Measurements from ENCODE around the gene GRIK4. TPM values are rescaled to one million over a fixed set of nuclear protein-coding genes. Genes with fewer than 3 reads are reported as not detected.

Gene GRIK4
- polyA plus RNA-seq, 2 donors: 0.09 to 0.12 TPM

- H3K4me3 ChIP-seq (ENCODE audit: low read depth in 1 of 2, low read length in 2 of 2): no peak overlapping the region
- H3K27me3 ChIP-seq (ENCODE audit: control insufficient read depth in 1 of 2, insufficient read depth in 2 of 2, low read length in 2 of 2): no peaks in the 10 kb centered on the region
- 85 to 89% methylated on average over 2 of the region's 2 CpGs for WGBS, 2 donors
- no peak overlapping the region for H3K27ac ChIP-seq (ENCODE audit: low read depth in 2 of 2, low read length in 1 of 2)
- H3K9me3 ChIP-seq (ENCODE audit: control insufficient read depth in 2 of 2, insufficient read depth in 1 of 2, low read depth in 1 of 2, low read length in 1 of 2): no peaks in the 10 kb centered on the region
- H3K4me1 ChIP-seq (ENCODE audit: control insufficient read depth in 2 of 2, insufficient read depth in 2 of 2, low read length in 1 of 2): no peaks in the 10 kb centered on the region
- no peaks in the 10 kb centered on the region for H3K36me3 ChIP-seq (ENCODE audit: control insufficient read depth in 2 of 2, insufficient read depth in 2 of 2, low read length in 1 of 2)
Measured at GRCh38 chr11:120810251-120810650, 298.7 kb downstream of the GRIK4 start.

DNA sequence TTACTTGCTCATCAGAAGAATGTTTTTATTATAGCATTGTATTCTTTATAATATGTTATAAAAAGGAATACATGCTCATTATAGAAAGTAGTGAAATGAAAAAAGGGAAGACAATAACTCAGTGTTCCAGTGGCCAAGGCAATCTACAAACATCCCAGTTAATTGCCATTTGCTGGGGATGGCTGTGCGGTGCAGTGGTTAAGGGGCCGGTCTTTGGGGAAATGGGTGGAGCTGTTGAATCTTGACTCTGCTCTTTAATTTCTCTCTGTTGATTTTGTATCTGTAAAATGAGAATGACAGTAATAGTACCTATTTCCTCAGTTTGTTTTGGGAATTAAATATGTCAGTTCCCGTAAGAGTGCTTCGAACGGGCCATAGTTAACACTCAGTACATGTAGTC is 299.7 kb downstream of the GRIK4 start:
- 94% methylated on average over 5 of the region's 5 CpGs for WGBS, 2 donors
- no peaks in the 10 kb centered on the region for H3K36me3 ChIP-seq (ENCODE audit: control insufficient read depth in 2 of 2, insufficient read depth in 2 of 2, low read length in 1 of 2)
- no peak overlapping the region for H3K4me3 ChIP-seq (ENCODE audit: low read depth in 1 of 2, low read length in 2 of 2)
- no peaks in the 10 kb centered on the region for H3K4me1 ChIP-seq (ENCODE audit: control insufficient read depth in 2 of 2, insufficient read depth in 2 of 2, low read length in 1 of 2)
- no peaks in the 10 kb centered on the region for H3K27me3 ChIP-seq (ENCODE audit: control insufficient read depth in 1 of 2, insufficient read depth in 2 of 2, low read length in 2 of 2)
- H3K9me3 ChIP-seq (ENCODE audit: control insufficient read depth in 2 of 2, insufficient read depth in 1 of 2, low read depth in 1 of 2, low read length in 1 of 2): no peaks in the 10 kb centered on the region
- H3K27ac ChIP-seq (ENCODE audit: low read depth in 2 of 2, low read length in 1 of 2): no peak overlapping the region

GRCh38 chr11:120811731-120812130 is 300.2 kb downstream of the GRIK4 start:
- no peak overlapping the region for H3K27ac ChIP-seq (ENCODE audit: low read depth in 2 of 2, low read length in 1 of 2)
- H3K36me3 ChIP-seq (ENCODE audit: control insufficient read depth in 2 of 2, insufficient read depth in 2 of 2, low read length in 1 of 2): no peaks in the 10 kb centered on the region
- H3K4me1 ChIP-seq (ENCODE audit: control insufficient read depth in 2 of 2, insufficient read depth in 2 of 2, low read length in 1 of 2): no peaks in the 10 kb centered on the region
- no peak overlapping the region for H3K4me3 ChIP-seq (ENCODE audit: low read depth in 1 of 2, low read length in 2 of 2)
- H3K9me3 ChIP-seq (ENCODE audit: control insufficient read depth in 2 of 2, insufficient read depth in 1 of 2, low read depth in 1 of 2, low read length in 1 of 2): no peaks in the 10 kb centered on the region
- H3K27me3 ChIP-seq (ENCODE audit: control insufficient read depth in 1 of 2, insufficient read depth in 2 of 2, low read length in 2 of 2): no peaks in the 10 kb centered on the region
- WGBS, 2 donors: 90 to 91% methylated on average over 5 of the region's 5 CpGs

GRCh38 chr11:120814531-120815318 is 303.2 kb downstream of the GRIK4 start:
- 85% methylated on average over 21 of the region's 21 CpGs for WGBS, 2 donors
- Histone ChIP-seq H3K4me3 (ENCODE audit: low read depth in 1 of 2, low read length in 2 of 2) (no peak overlapping the region), H3K36me3 (ENCODE audit: control insufficient read depth in 2 of 2, insufficient read depth in 2 of 2, low read length in 1 of 2) (no peaks in the 10 kb centered on the region), H3K4me1 (ENCODE audit: control insufficient read depth in 2 of 2, insufficient read depth in 2 of 2, low read length in 1 of 2) (no peaks in the 10 kb centered on the region), H3K27ac (ENCODE audit: low read depth in 2 of 2, low read length in 1 of 2) (no peak overlapping the region), H3K27me3 (ENCODE audit: control insufficient read depth in 1 of 2, insufficient read depth in 2 of 2, low read length in 2 of 2) (no peaks in the 10 kb centered on the region), H3K9me3 (ENCODE audit: control insufficient read depth in 2 of 2, insufficient read depth in 1 of 2, low read depth in 1 of 2, low read length in 1 of 2) (no peaks in the 10 kb centered on the region)

GRCh38 chr11:120815319-120816100 is 304.0 kb downstream of the GRIK4 start:
- Histone ChIP-seq H3K27ac (ENCODE audit: low read depth in 2 of 2, low read length in 1 of 2) (no peak overlapping the region), H3K4me1 (ENCODE audit: control insufficient read depth in 2 of 2, insufficient read depth in 2 of 2, low read length in 1 of 2) (no peaks in the 10 kb centered on the region), H3K27me3 (ENCODE audit: control insufficient read depth in 1 of 2, insufficient read depth in 2 of 2, low read length in 2 of 2) (no peaks in the 10 kb centered on the region), H3K36me3 (ENCODE audit: control insufficient read depth in 2 of 2, insufficient read depth in 2 of 2, low read length in 1 of 2) (no peaks in the 10 kb centered on the region), H3K4me3 (ENCODE audit: low read depth in 1 of 2, low read length in 2 of 2) (no peak overlapping the region), H3K9me3 (ENCODE audit: control insufficient read depth in 2 of 2, insufficient read depth in 1 of 2, low read depth in 1 of 2, low read length in 1 of 2) (no peaks in the 10 kb centered on the region)
- 80 to 86% methylated on average over 18 of the region's 18 CpGs for WGBS, 2 donors

GRCh38 chr11:120816176-120816575 is 304.6 kb downstream of the GRIK4 start:
- no peaks in the 10 kb centered on the region for H3K36me3 ChIP-seq (ENCODE audit: control insufficient read depth in 2 of 2, insufficient read depth in 2 of 2, low read length in 1 of 2)
- H3K27me3 ChIP-seq (ENCODE audit: control insufficient read depth in 1 of 2, insufficient read depth in 2 of 2, low read length in 2 of 2): no peaks in the 10 kb centered on the region
- no peak overlapping the region for H3K27ac ChIP-seq (ENCODE audit: low read depth in 2 of 2, low read length in 1 of 2)
- H3K4me3 ChIP-seq (ENCODE audit: low read depth in 1 of 2, low read length in 2 of 2): no peak overlapping the region
- WGBS, 2 donors: 78 to 79% methylated on average over 4 of the region's 4 CpGs
- no peaks in the 10 kb centered on the region for H3K4me1 ChIP-seq (ENCODE audit: control insufficient read depth in 2 of 2, insufficient read depth in 2 of 2, low read length in 1 of 2)
- no peaks in the 10 kb centered on the region for H3K9me3 ChIP-seq (ENCODE audit: control insufficient read depth in 2 of 2, insufficient read depth in 1 of 2, low read depth in 1 of 2, low read length in 1 of 2)

GRCh38 chr11:120816711-120817110 is 305.2 kb downstream of the GRIK4 start:
- WGBS, 2 donors: 87 to 93% methylated on average over 9 of the region's 9 CpGs
- no peaks in the 10 kb centered on the region for H3K36me3 ChIP-seq (ENCODE audit: control insufficient read depth in 2 of 2, insufficient read depth in 2 of 2, low read length in 1 of 2)
- H3K4me1 ChIP-seq (ENCODE audit: control insufficient read depth in 2 of 2, insufficient read depth in 2 of 2, low read length in 1 of 2): no peaks in the 10 kb centered on the region
- no peak overlapping the region for H3K4me3 ChIP-seq (ENCODE audit: low read depth in 1 of 2, low read length in 2 of 2)
- H3K9me3 ChIP-seq (ENCODE audit: control insufficient read depth in 2 of 2, insufficient read depth in 1 of 2, low read depth in 1 of 2, low read length in 1 of 2): no peaks in the 10 kb centered on the region
- no peaks in the 10 kb centered on the region for H3K27me3 ChIP-seq (ENCODE audit: control insufficient read depth in 1 of 2, insufficient read depth in 2 of 2, low read length in 2 of 2)
- no peak overlapping the region for H3K27ac ChIP-seq (ENCODE audit: low read depth in 2 of 2, low read length in 1 of 2)

GRCh38 chr11:120817158-120817557 is 305.6 kb downstream of the GRIK4 start:
- H3K27ac ChIP-seq (ENCODE audit: low read depth in 2 of 2, low read length in 1 of 2): no peak overlapping the region
- WGBS, 2 donors: 56 to 76% methylated on average over 2 of the region's 2 CpGs

DNA sequence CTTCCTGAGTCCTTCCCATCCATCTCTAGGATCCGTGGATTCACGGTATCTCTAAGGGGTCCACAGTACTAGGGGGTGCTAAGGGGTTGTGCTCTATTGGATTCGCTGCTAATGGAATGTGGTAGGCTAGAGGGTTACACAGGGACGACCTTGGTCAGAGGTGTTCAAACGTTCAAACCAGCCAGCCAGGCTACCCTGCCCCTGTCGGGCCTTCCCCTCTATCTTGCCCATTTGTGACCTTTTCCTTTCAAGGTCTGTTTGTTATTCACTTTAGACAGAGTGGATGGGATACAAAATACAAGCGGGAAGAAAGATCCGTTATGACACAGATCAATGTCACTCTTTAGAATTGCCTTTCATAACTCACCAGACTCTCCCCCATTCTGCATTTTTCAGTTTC is 306.5 kb downstream of the GRIK4 start:
- Histone ChIP-seq H3K27ac (ENCODE audit: low read depth in 2 of 2, low read length in 1 of 2) (no peak overlapping the region), H3K4me1 (ENCODE audit: control insufficient read depth in 2 of 2, insufficient read depth in 2 of 2, low read length in 1 of 2) (no peaks in the 10 kb centered on the region), H3K9me3 (ENCODE audit: control insufficient read depth in 2 of 2, insufficient read depth in 1 of 2, low read depth in 1 of 2, low read length in 1 of 2) (no peaks in the 10 kb centered on the region), H3K36me3 (ENCODE audit: control insufficient read depth in 2 of 2, insufficient read depth in 2 of 2, low read length in 1 of 2) (no peaks in the 10 kb centered on the region), H3K4me3 (ENCODE audit: low read depth in 1 of 2, low read length in 2 of 2) (no peak overlapping the region), H3K27me3 (ENCODE audit: control insufficient read depth in 1 of 2, insufficient read depth in 2 of 2, low read length in 2 of 2) (no peaks in the 10 kb centered on the region)
- 78 to 81% methylated on average over 8 of the region's 8 CpGs for WGBS, 2 donors

More at GRCh38 chr11:120817158-120817557, 305.6 kb downstream of the GRIK4 start:
- H3K4me3 ChIP-seq (ENCODE audit: low read depth in 1 of 2, low read length in 2 of 2): no peak overlapping the region
- no peaks in the 10 kb centered on the region for H3K4me1 ChIP-seq (ENCODE audit: control insufficient read depth in 2 of 2, insufficient read depth in 2 of 2, low read length in 1 of 2)
- no peaks in the 10 kb centered on the region for H3K27me3 ChIP-seq (ENCODE audit: control insufficient read depth in 1 of 2, insufficient read depth in 2 of 2, low read length in 2 of 2)
- H3K36me3 ChIP-seq (ENCODE audit: control insufficient read depth in 2 of 2, insufficient read depth in 2 of 2, low read length in 1 of 2): no peaks in the 10 kb centered on the region
- H3K9me3 ChIP-seq (ENCODE audit: control insufficient read depth in 2 of 2, insufficient read depth in 1 of 2, low read depth in 1 of 2, low read length in 1 of 2): no peaks in the 10 kb centered on the region
